Ovary (tissue), 9 donors: ENCODE data around the gene SYS1. TPM values are rescaled to one million over a fixed set of nuclear protein-coding genes. Genes with fewer than 3 reads are reported as not detected.
A peak's percentile ranks its signal among the peaks of the same experiment; 100 is the strongest.

Experiments used
- DNase-seq, 5 donors: peaks; one replicate each; pipeline ENCODE4 v3.0.0-alpha.2; 2019 to 2020
- H3K27ac ChIP-seq, 2 donors: fragments of 200-600 bp; one replicate each; pipeline versions ENCODE4 v1.5.1 to v1.8.0; 2019 to 2022
- H3K27me3 ChIP-seq: fragments of 200-600 bp; one replicate; pipeline ENCODE4 v1.8.0; 2022
- H3K36me3 ChIP-seq: fragments of 200-600 bp; sonication (generic); one replicate; pipeline ENCODE4 v1.5.1; 2019
- H3K4me1 ChIP-seq: one replicate; pipeline ENCODE4 v1.8.1; 2013; ENCODE audit warnings: mild to moderate bottlenecking, moderate library complexity; ENCODE audit not compliant: insufficient read depth
- H3K4me3 ChIP-seq: fragments of 200-600 bp; sonication (generic); one replicate; pipeline ENCODE4 v1.5.1; 2017
- H3K9me3 ChIP-seq, 2 donors: fragments of 200-600 bp in 1 of 2; sonication (generic) in 1 of 2; one replicate each; pipeline versions ENCODE4 v1.5.1 to v1.8.1; 2013 to 2019; ENCODE audit warnings: mild to moderate bottlenecking in 1 of 2, moderate library complexity in 1 of 2
- CTCF ChIP-seq, 3 donors: fragments of 450-650 bp in 2 of 3; fragments of 200-600 bp in 1 of 3; IDR thresholded peaks; one replicate each; pipeline versions ENCODE4 v1.5.1 to v1.8.0; 2016 to 2022; ENCODE audit warnings: antibody characterized with exemption in 3 of 3, mild to moderate bottlenecking in 1 of 3
- EP300 ChIP-seq: sonication (generic); formaldehyde crosslinking; IDR thresholded peaks from one replicate; pipeline ENCODE4 v1.6.1; 2017; ENCODE audit warnings: antibody characterized with exemption
- POLR2A ChIP-seq: fragments of 450-650 bp; IDR thresholded peaks from one replicate; pipeline ENCODE4 v1.6.1; 2017; ENCODE audit warnings: antibody characterized with exemption, mild to moderate bottlenecking, moderate library complexity
- WGBS, 3 donors: extraction: QIAGEN DNeasy Blood & Tissue Kit in 1 of 3; methylation state at CpG; one replicate each; pipeline versions ENCODE4 v1.1.5 to v1.1.7; 2013 to 2017; 5-methylcytosine and 5-hydroxymethylcytosine counted together
- intact Hi-C, 4 donors: fragments of 100-400 bp; cut with DNase I; formaldehyde crosslinking; loops; one replicate each; pipeline versions ENCODE4 v1.11.0 to v1.15.1; 2022 to 2023
- polyA plus RNA-seq, 2 donors: library from polyadenylated mRNA; stranded (reverse); fragments of 200-250 nt in 1 of 2; fragments of 350-450 nt in 1 of 2; fragmentation: Illumina TruSeq in 1 of 2; extraction: RNeasy Lipid Tissue Mini Kit (QIAGEN cat#74804) in 1 of 2; gene quantifications; one replicate each; pipeline ENCODE4 v1.2.3, GENCODE V29; 2013 to 2014
- total RNA-seq, 7 donors: library from RNA; depleted of rRNA in 2 of 7; stranded (reverse); fragments of >200 nt in 2 of 7; fragmentation: NEBNext Ultra II Directional in 3 of 7; extraction: Animal tissue kit (Norgen Biotek cat#: 25700) in 3 of 7; gene quantifications; one replicate each; pipeline versions ENCODE4 v1.1.0 to v1.2.4, GENCODE V29; 2016 to 2023
- donor health status: DM: no; HTN: no; CAD: no; lungs with moderate emphysema.
- donor health status: DM: no; HTN: no; CAD: no.
- donor health status: Bipolar disorder and iron deficiency.
- donor health status: DM: yes; HTN: yes; CAD: no.
- donor health status: DM: no; HTN: no; CAD: no.
- donor health status: DM: yes; HTN: yes; CAD: no.

The SYS1 gene
- total and polyA plus RNA-seq, 9 donors: 29.2 to 69.7 (median 33.0) TPM

DNA sequence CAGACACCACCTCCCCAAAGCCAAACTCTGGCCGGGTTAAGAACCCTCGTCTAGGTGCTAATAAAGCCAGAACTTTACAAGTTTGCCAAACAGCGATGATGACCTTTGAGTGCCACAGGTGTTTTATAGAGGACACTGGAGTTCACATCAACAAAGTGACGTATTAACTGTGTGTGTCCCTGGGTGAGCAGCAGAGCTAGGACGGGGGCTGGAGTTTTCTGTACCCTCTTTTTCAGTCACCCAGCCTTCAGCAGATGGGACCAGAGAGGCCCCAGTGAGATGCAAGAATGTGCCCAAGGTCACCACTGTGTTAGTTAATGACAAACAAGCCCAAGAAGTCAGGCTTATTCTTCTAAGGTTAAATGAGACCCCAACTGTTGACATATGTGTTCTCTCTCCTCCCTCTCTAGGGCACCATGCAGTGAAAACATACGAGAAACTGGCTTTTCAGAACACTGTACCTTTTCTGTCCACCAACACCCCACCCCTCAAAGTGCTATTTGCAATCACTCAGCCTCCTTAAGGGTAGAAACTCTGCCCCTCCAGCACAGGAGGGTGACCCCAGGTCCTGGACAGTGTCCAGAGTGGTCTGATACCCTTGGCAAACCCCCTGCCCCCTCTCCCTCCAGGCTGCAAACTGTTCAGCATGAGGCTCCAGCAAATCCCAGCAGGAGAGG, 20.0 kb upstream of the SYS1 start:
- peak overlapping the region; percentile 27 to 45 for H3K27ac ChIP-seq
- H3K9me3 ChIP-seq: no peaks in the 10 kb centered on the region
- TF ChIP-seq CTCF (IDR thresholded peaks at IDR 0.05) (no peak), EP300 (no peak), POLR2A (no peak)
- H3K36me3 ChIP-seq: no peaks in the 10 kb centered on the region
- 65 to 81% (median 70%) methylated on average over 6 of the region's 6 CpGs for WGBS, 3 donors
- intact Hi-C loops: no loop called here
- no peaks in the 10 kb centered on the region for H3K27me3 ChIP-seq
- peaks cover 25% of the 10 kb centered on the region for H3K4me1 ChIP-seq
- no peak for DNase-seq
- H3K4me3 ChIP-seq: no peak overlapping the region

DNA sequence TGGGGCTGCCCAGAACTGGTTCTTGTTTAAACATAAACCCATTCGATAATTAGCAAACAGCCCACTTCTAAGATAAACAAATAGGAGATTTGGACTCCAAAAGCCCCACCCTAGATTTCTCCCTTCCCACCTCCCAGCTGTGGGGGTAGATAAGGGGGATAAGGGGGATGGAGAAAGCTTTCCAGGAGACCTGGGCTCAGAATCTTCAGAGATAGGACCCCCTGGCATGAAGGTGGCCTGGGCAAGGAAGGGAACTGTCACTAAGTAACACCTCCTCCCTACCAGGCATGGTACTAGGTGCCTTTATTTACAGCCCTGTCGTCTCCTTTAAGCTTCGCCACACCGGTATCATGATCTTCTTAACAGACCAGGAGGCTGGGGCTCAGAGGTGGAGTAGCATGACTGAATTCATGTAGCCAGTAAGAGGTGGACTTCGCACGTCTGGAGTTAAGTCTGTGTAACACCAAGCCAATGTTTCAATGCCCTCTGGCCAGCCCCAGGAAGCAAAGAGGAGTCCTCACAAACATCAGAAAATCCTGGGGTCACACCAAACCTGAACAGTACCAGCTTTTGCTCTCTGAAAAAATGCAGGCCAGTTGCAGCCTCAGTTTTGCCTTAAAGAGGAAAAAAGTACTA, 19.3 kb upstream of the SYS1 start:
- Histone ChIP-seq H3K9me3 (no peaks in the 10 kb centered on the region), H3K4me3 (no peak overlapping the region), H3K4me1 (peaks cover 23% of the 10 kb centered on the region), H3K36me3 (no peaks in the 10 kb centered on the region), H3K27me3 (no peaks in the 10 kb centered on the region), H3K27ac (peak overlapping the region in 1 of 2 donors; percentile 34)
- TF ChIP-seq POLR2A (no peak), EP300 (no peak), CTCF (IDR thresholded peaks at IDR 0.05) (no peak)
- DNase-seq: no peak
- intact Hi-C loops: no loop called here
- WGBS, 3 donors: 60 to 76% (median 67%) methylated on average over 6 of the region's 6 CpGs

DNA sequence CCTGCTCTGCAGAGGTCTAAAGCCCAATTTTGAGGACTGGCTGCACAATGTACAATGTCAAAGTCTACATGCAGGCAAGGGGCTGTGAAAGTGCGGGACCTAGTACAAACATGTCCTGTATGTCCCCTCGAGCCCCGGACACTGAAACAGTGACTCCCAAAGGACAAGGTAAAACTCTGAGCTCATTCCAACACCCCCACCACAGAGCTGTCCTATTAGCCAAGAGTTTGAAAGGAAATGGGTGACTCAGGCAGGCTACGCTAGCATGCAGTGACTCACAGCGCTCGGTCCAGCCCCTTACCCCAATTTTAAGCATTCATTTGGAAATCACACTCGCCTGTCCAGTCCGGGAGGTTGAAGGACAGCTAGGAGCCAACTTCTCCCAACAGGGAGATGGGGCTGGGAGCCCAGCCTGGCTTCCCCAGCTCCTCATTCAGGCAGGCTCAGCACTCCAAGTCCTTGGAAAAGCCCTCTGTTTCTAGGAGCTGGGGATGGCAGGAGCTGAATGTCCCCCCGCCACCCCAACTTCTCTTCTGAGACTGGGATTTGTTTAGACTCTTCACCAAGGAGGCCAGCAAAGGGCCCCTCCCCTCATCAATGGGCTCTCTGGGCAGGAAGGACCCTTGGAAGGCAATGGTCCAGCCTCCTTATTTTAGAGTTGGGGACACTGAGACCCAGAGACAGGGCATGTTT, 18.6 kb upstream of the SYS1 start:
- Histone ChIP-seq H3K36me3 (no peaks in the 10 kb centered on the region), H3K4me3 (no peak overlapping the region), H3K27me3 (no peaks in the 10 kb centered on the region), H3K27ac (peak overlapping the region in 1 of 2 donors; percentile 34), H3K4me1 (peaks cover 23% of the 10 kb centered on the region), H3K9me3 (no peaks in the 10 kb centered on the region)
- intact Hi-C loops: no loop called here
- peak in 1 of 5 donors; percentile 65 for DNase-seq
- WGBS, 3 donors: 55 to 72% (median 67%) methylated on average over 9 of the region's 9 CpGs
- no peak for TF ChIP-seq CTCF (IDR thresholded peaks at IDR 0.05)
- no peak for TF ChIP-seq EP300
- TF ChIP-seq POLR2A: no peak

GRCh38 chr20:45345104-45345936, 17.6 kb upstream of the SYS1 start:
- H3K27me3 ChIP-seq: no peaks in the 10 kb centered on the region
- H3K4me3 ChIP-seq: no peak overlapping the region
- intact Hi-C loops: no loop called here
- peak overlapping the region in 1 of 2 donors; percentile 22 for H3K27ac ChIP-seq
- 71 to 82% (median 76%) methylated on average over 9 of the region's 9 CpGs for WGBS, 3 donors
- H3K4me1 ChIP-seq: peaks cover 23% of the 10 kb centered on the region
- no peaks in the 10 kb centered on the region for H3K36me3 ChIP-seq
- DNase-seq: no peak
- no peaks in the 10 kb centered on the region for H3K9me3 ChIP-seq
- no peak for TF ChIP-seq EP300
- TF ChIP-seq POLR2A: no peak
- no peak for TF ChIP-seq CTCF (IDR thresholded peaks at IDR 0.05)
